Stimulated activated CD4-positive, alpha-beta T cell treated with anti-CD3 and anti-CD28 coated beads, Interleukin-1b, Interleukin-23, amount 100 ng/mL, for 24 hours (primary cell): Measurements from ENCODE around the gene L3MBTL4.

Experiments
- DNase-seq, 4 experiments: peaks; one replicate each; pipeline ENCODE4 v3.0.0-alpha.2; 2020; ENCODE audit warnings: low read depth in 4 of 4, low spot score in 1 of 4

Gene L3MBTL4

GRCh38 chr18:6255886-6256285, 158.8 kb downstream of the L3MBTL4 start:
- DNase-seq, result no peak

GRCh38 chr18:6255116-6255705, 159.5 kb downstream of the L3MBTL4 start:
- no peak for DNase-seq

- no peak for DNase-seq
Observed at GRCh38 chr18:6254456-6254855, 160.3 kb downstream of the L3MBTL4 start.

- DNase-seq, result no peak
Observed at GRCh38 chr18:6251084-6251483, 163.6 kb downstream of the L3MBTL4 start.

- DNase-seq, result no peak
Observed at GRCh38 chr18:6249788-6250187, 164.9 kb downstream of the L3MBTL4 start.

DNA sequence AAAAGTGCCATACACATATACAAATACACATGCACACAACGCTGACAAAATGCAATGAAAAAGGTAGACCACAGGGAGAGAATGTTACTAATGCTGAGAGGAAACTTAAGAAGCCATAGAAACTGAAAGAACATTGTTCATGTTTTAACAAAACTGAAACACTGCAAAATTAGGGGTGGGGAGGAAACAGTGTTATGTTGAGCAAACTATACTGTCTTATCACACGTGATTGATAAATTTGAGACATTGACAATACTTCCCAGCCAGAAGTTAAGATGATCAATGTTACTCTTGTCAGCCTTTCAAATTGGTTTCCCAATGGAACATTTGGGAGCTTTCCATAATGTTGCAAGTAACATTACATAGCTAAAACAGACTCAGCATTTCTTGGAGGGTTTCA, 165.5 kb downstream of the L3MBTL4 start:
- DNase-seq, result no peak

DNA sequence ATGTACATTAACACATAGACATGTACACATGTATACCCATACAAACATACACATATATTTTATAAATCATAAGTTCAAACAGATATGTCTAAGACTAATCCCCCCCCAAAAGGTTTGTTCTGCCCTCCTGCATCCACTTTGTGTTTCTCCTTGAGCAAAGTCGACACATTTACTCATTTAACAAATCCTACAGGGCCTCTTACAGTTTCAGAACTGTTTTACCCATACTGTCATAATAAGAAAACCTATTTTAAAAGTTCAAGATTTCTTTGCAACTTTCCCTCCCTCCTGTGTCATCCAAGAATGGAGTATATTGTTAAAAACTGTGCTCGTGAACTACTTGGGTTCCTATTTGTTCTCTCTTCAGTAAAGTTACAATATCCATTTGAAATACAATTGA, 166.7 kb downstream of the L3MBTL4 start:
- DNase-seq, result no peak

GRCh38 chr18:6242004-6242403, 172.7 kb downstream of the L3MBTL4 start:
- DNase-seq, result no peak

GRCh38 chr18:6239716-6240115, 175.0 kb downstream of the L3MBTL4 start:
- DNase-seq, result no peak

GRCh38 chr18:6236258-6236657, 178.5 kb downstream of the L3MBTL4 start:
- no peak for DNase-seq

- no peak for DNase-seq
Observed at GRCh38 chr18:6222271-6222670, 192.4 kb downstream of the L3MBTL4 start.

DNA sequence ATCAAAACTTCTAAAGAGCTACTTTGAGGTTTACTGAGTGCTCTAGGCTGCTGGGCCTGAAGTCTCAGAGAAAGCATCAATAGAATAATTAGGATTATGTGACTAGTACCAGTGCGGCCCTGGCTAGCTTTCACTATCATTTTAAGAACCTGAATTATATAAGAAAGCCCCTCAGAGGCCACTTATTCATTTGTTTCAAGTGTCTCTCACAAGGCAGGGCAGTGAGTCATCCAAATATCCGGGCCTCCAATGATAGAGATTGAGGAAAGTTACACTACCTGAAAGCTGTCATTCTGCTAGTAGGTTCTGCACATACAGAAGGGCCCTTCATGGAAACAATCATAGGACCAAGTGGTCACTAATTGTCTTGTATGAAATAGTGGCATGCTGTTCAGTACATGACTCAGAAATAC, 193.1 kb downstream of the L3MBTL4 start:
- DNase-seq, result no peak

DNA sequence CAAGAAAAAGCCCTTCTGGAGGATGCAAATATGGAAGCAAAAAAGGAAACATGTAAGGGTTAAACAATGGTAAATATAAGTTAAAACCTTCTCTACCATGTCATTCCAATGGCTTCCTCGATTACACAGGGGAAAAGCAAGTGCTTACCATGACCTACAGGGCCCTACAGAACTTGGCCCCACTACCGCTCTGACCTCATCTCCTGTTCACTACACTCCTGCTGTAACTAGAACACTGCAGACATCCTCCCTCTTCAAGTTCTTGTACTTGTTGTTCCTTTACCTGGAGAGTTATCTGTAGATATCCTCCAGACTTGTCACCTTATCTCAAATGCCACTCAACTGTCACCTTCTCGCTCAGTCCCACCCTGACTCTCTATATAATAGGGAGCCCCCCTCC, 194.6 kb downstream of the L3MBTL4 start:
- no peak for DNase-seq

DNA sequence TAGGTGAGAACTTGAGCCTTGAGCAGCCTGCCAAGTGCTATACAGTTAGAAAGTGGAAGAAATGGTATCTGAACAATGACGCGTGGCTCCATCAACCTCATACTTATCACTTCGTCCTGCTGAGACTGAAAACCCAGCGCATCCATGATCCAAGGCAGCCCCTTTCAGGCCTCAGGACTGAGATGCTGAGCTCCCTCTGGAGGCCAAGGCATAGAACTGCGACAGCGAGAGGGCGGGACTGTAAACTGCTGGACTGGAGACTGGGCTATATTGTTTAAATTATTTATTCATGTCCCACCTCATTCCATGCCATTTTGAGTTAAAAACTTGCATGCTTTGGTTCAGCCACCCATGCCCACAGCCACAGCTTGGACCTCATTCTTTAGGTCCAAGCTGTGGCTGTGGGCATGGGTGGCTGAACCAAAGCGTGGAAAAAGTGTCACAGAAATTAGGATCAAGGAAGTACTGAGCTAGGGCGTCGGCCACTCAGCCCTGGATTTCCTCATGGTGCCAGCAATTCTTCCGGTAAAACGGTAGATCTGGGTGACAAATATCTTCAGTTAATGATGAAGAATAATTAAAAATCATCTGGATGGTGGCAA, 195.5 kb downstream of the L3MBTL4 start:
- peak in 1 of 4 experiments; percentile 1 for DNase-seq

- DNase-seq, result no peak
Observed at GRCh38 chr18:6215888-6216287, 198.8 kb downstream of the L3MBTL4 start.

DNA sequence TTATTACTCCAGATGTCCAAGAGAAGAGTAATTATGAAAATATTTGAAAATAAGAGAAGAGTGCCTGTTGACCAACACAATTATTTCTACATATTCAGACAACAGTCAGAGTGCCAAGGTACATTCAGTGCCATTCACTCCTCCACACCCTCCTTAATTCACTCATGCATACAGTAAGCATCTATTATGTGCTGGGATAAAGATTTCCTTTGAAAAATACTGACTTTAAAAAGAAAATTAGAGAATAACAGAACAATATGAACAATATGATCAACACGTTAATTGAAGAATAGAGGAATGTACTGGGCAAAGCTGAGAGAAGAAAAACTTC, 203.6 kb downstream of the L3MBTL4 start:
- DNase-seq, result no peak

DNA sequence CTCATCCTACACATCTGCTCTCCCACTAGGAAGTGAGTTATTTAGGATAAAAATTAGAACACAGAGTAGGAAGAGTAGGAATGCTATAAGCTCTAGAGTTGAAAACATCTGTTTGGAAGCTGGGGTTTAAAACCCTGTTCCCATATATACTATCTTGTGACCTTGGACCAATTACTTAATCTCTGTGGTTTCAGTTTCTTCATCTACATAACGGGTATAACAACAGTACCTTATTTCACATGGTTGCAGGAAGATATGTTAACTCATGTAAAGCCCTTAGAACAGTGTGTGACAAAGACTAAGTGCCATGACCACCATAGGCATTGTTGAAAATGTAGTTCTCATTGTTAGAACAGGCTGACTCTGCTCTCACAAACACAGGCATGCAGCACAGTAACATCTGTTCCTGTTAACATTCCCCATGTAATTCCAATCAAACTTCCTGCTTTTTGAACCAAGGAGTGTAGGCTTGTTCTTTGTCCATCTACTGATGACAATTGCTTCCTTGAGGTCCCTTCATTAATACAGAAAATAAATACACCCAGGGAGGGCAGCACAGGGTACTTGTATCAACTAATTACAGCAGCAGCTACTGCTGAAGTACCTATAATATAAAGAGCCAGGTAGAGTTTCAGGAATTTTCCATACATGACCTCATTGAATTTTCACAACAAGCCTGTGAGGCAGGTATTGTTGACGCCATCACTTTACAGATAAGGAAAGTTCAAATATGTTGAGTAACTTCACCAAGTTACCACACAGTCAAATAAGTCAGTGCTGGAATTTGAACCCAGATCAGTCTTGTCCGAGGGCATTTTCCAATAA, 204.2 kb downstream of the L3MBTL4 start:
- no peak for DNase-seq

- DNase-seq, result no peak
Observed at GRCh38 chr18:6207941-6208340, 206.8 kb downstream of the L3MBTL4 start.

DNA sequence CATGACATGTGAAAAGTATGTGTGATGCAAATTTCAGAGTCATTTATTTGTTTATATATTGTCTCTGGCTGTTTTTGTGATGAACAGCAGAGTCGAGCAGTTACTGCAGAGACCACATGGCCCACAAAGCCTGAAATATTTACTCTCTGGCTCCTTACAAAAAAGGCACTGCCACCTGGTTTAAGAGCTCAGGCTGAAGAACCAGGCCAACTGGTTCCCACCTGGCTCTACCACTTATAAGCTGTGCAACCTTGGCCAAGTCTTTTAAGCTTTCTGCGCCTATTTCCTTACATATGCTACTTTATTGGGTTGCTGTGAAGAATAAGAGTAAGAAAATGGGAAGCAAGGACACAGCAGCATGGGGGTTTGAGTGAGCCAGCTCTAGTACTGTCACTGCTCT, 207.6 kb downstream of the L3MBTL4 start:
- no peak for DNase-seq

GRCh38 chr18:6205706-6206105, 209.0 kb downstream of the L3MBTL4 start:
- no peak for DNase-seq

GRCh38 chr18:6204476-6204875, 210.2 kb downstream of the L3MBTL4 start:
- DNase-seq, result no peak

GRCh38 chr18:6203791-6204190, 210.9 kb downstream of the L3MBTL4 start:
- DNase-seq, result no peak

DNA sequence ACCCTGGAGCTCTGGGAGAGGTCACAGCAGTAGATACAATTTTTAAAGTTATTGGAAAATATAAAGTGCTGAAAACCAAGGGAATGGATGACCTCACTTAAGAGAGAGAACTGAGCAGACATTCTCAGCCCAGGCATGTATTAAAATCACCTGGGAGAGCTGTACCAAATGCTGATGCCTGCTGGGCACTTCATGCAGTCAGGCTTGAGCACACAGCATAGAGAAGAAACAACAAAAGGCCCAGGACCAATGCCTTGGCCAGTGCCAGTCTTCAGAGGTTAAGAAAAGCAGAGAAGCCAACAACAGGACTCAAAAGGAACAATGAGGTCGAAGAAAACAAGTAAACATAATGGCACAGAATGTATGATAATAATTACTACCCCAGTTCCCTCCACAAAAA, 211.8 kb downstream of the L3MBTL4 start:
- no peak for DNase-seq
